ENCODE results near the gene MT1B.

- TF ChIP-seq POLR2A (IDR thresholded peaks at IDR 0.05) (no peak), CTCF (IDR thresholded peaks at IDR 0.05) (no peak)
These were observed 48.5 kb downstream of the MT1B start for GRCh38 chr16:56700195-56700594.

All from thyroid gland (tissue), 4 donors.